Measurements from ENCODE around the gene FHIT.

The FHIT gene

GRCh38 chr3:60073228-60073627, 1178.0 kb downstream of the FHIT start:
- DNase-seq, result no peak

DNA sequence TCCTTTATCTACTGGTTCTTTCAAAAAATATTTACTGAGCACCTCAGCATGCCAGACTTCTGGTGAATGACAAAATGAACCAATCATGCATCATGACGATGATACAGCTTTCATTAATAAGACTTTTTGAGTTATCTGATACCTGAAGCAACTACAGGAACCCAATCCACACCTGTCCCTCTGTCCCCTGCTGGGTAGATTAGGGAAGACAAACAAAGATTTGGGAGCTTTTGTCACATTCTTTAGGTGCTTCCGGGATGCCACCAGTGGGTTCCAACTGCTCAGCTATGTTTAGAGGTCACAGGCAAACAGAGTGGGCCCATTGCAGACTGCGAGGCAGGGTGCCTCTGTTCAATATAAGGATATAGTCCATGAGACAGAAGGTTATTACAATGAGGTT, 1180.9 kb downstream of the FHIT start:
- no peak for DNase-seq

DNA sequence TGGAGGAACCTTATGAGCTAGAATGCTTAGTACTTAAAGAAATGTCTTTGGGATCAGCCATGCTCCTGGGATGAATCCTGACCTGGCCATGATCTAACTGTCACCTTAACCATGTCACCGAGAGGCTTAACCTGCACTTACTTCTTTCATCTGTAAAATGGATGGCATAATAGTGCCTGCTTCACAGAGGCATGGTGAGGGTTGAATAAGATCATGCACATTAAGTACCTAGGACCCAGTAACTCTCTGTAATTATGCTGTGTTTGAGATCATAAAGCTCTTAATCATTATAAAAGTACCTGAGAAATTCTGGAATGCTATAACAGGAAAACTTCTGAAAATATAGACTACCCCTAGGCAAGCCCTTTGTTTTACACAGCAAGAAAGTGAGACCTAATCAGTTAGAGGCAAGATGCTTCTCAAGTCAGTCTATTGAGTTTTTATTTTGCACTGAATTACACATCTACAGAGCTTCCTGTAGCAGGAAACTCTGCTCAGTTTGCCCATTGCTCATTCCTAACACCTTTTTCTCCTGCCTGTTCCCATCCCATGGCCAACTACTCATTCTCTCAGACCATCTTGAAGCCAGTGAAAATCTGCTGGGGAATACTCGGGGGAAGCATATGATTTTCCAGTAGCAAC, 1185.9 kb downstream of the FHIT start:
- no peak for DNase-seq

DNA sequence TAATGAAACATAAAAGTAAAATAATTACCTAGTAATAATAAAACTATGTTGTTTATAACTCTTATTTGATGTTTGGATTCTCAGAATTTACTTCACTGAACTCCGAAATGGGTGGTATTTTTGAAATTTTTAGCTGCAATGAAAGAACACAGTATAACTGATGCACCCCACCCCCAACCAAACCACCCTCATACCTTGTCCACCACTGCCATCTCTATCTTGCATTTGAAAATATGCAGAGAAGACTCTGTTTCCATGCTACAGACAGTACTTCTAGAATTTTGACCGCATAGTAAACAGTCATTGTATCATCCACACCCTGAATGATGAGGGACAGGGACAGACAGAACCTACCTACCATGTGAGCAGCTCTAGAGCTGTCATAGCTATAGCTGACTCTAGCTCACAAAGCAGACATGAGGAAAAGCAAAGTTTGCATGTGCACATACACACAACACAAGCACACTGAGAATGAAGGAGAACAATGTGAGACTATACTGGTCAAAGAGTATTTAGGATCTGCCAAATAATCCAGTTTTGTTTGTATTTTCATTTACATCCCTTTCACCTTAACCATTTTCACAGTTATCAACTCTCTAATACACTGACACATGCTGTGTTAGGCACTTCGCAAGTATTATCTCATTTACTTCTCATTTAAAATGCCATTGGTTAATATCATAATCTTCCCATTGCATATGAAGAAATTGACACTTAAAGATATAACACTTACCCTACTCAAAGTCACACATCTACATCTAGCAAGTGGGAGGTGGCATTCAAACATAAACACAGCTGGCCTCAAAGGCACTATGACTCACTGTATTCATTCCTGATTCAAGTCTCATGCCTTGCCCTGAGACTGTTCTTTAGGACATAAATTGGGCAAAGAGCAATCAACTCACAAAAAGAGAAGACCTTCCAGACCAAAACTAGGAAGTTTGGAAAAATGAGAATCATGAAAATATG, 1186.8 kb downstream of the FHIT start:
- no peak for DNase-seq

DNA sequence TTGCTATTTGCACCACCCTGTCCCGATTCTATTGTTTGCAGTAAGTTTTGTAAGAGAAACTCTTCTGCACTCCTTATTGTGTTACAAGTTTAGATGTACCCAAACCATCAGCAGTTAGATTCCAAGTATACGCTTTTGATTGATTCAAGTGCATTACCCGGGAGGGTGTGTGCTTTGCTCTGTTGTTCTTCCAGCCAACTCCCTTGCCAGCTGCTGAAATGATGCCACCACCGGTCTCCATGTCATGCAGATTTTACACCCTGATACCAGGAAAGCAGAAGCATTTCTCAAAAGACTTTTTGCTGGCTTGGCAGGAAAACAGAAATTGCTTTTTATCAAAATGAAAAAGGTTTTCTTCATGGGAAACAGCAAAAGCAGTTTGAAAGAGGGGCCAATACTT, 1194.8 kb downstream of the FHIT start:
- DNase-seq, result no peak

DNA sequence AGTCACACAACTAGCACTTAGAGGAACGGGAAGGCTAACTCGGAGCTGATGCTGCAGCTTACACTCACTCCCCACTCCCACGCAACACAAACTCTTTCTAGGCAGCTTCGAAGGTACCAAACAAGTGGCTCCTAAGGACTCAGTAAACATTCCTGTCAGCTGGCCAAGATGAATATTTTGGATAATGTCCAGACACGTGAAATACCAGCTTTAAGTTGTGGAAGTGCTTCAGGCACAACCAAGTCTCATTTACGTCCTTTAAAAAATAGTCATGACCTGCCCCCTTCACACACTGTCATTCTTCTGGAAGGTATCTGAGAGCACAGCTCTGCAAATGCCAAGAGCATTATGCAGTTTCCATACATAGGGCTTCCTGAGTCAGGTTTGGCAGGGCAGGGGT, 1195.5 kb downstream of the FHIT start:
- DNase-seq, result no peak

DNA sequence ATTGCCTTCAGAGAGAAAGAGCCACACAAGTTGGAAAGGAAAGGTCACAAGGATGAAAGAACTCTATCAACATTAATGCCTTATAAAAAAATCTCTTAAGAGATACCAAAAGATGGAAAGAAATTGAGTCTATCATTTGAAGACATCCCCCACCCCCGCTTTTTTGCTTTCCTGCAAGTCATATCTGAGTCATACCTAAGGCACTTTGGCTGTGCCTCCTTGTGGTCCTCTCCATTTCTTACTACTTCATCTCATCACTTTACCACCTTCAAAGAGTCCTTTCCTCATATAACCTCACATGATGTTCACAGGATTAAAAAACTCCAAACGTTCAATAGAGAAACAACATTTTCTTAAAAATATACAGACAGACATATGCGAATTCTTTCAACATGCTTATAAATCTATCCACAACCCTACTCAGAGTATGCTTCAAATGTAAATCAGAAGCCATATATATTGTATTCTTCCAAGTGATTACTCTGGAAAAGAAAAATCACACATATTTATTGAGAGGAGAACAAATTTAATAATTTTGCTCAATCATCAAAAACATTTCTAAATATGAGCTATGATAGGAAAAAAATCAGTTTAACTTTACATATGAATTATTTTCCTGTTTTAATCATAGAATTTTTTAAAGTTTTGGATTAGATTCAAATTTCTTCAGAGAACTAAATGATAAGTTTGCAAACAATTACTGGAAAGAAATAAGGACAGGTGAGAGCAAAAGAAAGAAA, 1197.6 kb downstream of the FHIT start:
- no peak for DNase-seq

- DNase-seq, result no peak
Measured at GRCh38 chr3:60048447-60048848, 1202.8 kb downstream of the FHIT start.

DNA sequence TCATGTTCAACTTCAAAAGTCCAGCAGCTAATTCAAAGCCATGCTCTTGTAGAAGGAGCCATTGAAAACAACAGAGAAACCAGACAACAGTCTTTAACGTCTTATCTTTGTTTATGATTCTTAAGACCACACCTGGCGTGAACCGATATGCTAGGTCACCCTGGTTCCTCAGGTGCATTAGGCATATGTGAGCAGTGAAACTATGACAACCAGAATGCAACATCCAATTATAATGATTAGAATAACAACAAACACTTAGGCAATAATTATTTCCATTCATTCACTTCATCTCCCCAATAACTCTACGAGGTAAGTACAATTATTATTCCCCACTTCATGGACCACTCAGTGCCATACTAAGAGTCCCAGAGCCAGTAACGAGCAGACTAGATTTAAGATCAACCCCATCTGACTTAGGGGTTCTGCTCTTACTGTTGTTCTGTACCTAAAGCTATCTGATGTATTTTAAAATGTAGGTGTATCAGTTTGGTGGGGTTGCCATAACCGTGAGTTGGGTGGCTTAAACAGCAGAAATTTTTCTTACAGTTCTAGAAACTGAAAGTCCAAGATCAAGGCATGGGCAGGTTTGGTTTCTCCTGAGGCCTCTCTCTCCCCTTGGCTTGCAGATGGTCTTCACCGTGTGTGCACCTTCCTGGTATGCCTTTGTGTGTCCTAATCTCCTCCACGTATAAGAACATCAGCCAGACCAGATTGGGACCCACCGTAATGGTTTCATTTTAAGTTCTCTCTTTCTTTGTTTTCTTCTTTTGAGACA, 1203.6 kb downstream of the FHIT start:
- DNase-seq, result no peak

DNA sequence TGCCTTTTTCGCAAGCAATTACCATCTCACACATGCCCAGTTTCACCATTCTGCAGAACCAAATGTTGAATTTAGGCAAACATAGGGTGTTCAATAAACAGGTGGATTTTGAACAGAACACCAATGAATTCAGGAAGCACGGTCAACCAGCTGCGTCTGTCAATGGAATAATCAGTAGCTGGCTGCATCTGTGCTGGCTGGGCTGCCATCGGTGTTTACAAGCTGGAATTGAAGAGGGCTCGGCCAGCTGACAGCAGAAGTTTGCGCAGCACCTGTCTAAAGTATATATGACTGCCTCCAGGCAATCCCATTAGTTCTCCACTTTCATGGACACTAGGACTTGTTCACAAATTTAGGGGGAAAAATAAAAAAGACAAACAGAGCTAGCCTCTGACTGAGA, 1205.0 kb downstream of the FHIT start:
- DNase-seq, result no peak

GRCh38 chr3:60045686-60046085, 1205.6 kb downstream of the FHIT start:
- no peak for DNase-seq

- DNase-seq, result no peak
Measured at GRCh38 chr3:60036803-60037202, 1214.4 kb downstream of the FHIT start.

GRCh38 chr3:60033901-60034453, 1217.3 kb downstream of the FHIT start:
- no peak for DNase-seq

GRCh38 chr3:60030982-60031381, 1220.3 kb downstream of the FHIT start:
- DNase-seq, result no peak

- DNase-seq, result no peak
Measured at GRCh38 chr3:60028233-60028632, 1223.0 kb downstream of the FHIT start.

- DNase-seq, result no peak
Measured at GRCh38 chr3:60027335-60027734, 1223.9 kb downstream of the FHIT start.

- no peak for DNase-seq
Measured at GRCh38 chr3:60025096-60026050, 1225.9 kb downstream of the FHIT start.

- DNase-seq, result no peak
Measured at GRCh38 chr3:60024400-60024799, 1226.9 kb downstream of the FHIT start.

DNA sequence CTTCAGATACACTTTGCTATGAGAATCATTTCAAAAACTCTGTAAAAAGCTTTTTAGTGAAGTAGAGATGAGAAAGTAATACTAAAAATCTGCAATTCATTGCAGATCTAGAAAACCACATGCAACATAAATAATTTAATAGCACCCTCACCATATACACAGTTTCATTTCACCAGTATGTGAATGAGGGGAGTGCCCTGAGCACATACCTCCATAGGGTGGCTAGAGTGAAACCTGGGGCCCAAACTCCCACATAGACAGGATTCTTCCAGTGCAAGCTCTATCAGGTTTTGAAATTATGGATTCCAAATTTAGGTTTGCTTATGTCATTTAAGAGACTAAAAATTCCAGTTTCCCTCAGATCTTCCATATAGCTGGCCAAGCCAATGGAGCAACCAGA, 1228.1 kb downstream of the FHIT start:
- no peak for DNase-seq

DNA sequence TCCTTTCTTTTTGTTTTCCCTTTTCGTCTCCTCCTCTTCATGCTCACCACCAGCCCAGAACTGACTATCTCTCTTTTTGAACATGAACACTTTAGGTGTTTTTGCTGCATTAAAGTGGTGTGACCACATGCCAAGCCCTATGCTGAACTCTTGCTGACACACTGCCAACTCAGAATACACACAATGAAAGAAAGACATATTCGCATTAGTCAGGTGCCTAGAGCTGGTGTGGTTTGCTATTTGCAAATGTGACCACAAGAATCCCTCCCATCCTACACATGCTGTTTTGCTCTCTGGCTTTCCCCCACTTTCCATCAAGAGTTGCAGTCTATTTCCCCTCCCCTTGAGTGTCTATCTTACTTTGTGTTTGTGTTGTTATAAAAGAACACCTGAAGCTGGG, 1233.6 kb downstream of the FHIT start:
- no peak for DNase-seq

DNA sequence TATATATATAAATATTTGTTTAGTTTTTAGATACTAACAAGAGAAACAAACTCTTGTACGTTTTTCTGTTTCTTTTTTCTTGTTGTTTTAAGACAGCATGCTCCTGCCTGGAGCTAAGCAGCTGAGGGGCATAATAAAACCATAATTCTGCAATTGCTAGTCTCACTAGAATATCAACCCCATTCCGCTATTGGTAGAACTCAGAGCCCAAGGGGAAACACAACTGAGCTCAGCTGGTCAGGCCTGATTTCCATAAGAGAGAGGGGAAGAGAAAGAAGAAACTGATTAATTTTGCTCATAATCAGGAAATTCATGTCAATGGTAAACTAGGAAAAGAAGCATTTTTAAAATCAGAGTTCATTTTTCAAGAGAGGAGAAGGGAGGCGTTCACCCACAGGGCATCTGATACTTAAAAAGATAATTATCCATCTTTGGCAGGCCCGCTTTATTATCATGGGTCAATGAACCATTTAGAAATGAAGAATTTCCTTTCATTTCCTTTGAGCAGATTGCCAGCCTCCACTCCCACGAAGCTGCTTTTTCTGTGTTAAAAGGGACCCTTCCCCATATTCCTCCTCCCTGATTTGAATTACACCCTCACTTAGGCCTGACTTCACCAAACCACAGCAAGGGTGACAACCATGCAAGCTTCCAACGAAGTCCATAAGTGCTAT, 1236.1 kb downstream of the FHIT start:
- DNase-seq, result no peak
